Trophoblast cell (in vitro differentiated cells and primary cell): ENCODE results near the gene FANCD2OS. TPM values are rescaled to one million over a fixed set of nuclear protein-coding genes. Genes with fewer than 3 reads are reported as not detected.

ENCODE experiments used
- DNase-seq, 2 donors: peaks; one replicate each; pipeline ENCODE4 v3.0.0-alpha.2; 2016
- H2AFZ ChIP-seq: 2 replicates; pipeline ENCODE4 v1.6.1; 2013; ENCODE audit warnings: low read length, moderate library complexity, mild to moderate bottlenecking; ENCODE audit not compliant: insufficient read depth, poor library complexity
- H2AK5ac ChIP-seq: 2 replicates; pipeline ENCODE4 v1.6.1; 2013; ENCODE audit warnings: mild to moderate bottlenecking, low read length
- H2BK120ac ChIP-seq: 2 replicates; pipeline ENCODE4 v1.6.1; 2013; ENCODE audit warnings: low read length, mild to moderate bottlenecking, moderate library complexity; ENCODE audit not compliant: insufficient read depth, poor library complexity
- H2BK12ac ChIP-seq: 2 replicates; pipeline ENCODE4 v1.6.1; 2013; ENCODE audit warnings: mild to moderate bottlenecking, low read length, moderate library complexity
- H2BK5ac ChIP-seq: 2 replicates; pipeline ENCODE4 v1.6.1; 2013; ENCODE audit warnings: low read length, low read depth, moderate library complexity, mild to moderate bottlenecking; ENCODE audit not compliant: poor library complexity
- H3K14ac ChIP-seq: 2 replicates; pipeline ENCODE4 v1.6.1; 2013; ENCODE audit warnings: mild to moderate bottlenecking, low read length
- H3K18ac ChIP-seq: 2 replicates; pipeline ENCODE4 v1.6.1; 2013; ENCODE audit warnings: mild to moderate bottlenecking, low read length
- H3K23ac ChIP-seq: 2 replicates; pipeline ENCODE4 v1.6.1; 2013; ENCODE audit warnings: low read length
- H3K27ac ChIP-seq: 2 replicates; pipeline ENCODE4 v1.5.1; 2013; ENCODE audit warnings: low read depth, mild to moderate bottlenecking, inconsistent platforms, low read length, moderate library complexity
- H3K27me3 ChIP-seq: 2 replicates; pipeline ENCODE4 v1.6.1; 2013; ENCODE audit warnings: inconsistent platforms, mild to moderate bottlenecking, low read length, moderate library complexity; ENCODE audit not compliant: insufficient read depth
- H3K36me3 ChIP-seq, 2 experiments: 1 replicate in 1 of 2; 2 replicates in 1 of 2; pipeline ENCODE4 v1.6.1; 2013; ENCODE audit warnings: low read length in 2 of 2, mild to moderate bottlenecking in 2 of 2, moderate library complexity in 1 of 2; ENCODE audit not compliant: insufficient read depth in 2 of 2, control insufficient read depth in 1 of 2
- H3K4ac ChIP-seq: 2 replicates; pipeline ENCODE4 v1.6.1; 2013; ENCODE audit warnings: low read depth, mild to moderate bottlenecking, low read length, moderate library complexity
- H3K4me1 ChIP-seq, 2 experiments: 1 replicate in 1 of 2; 2 replicates in 1 of 2; pipeline ENCODE4 v1.6.1; 2013; ENCODE audit warnings: low read length in 2 of 2, mild to moderate bottlenecking in 2 of 2, moderate library complexity in 1 of 2; ENCODE audit not compliant: insufficient read depth in 2 of 2, control insufficient read depth in 1 of 2
- H3K4me2 ChIP-seq: 2 replicates; pipeline ENCODE4 v1.6.1; 2013; ENCODE audit warnings: inconsistent platforms, mild to moderate bottlenecking, low read length, moderate library complexity
- H3K4me3 ChIP-seq: 2 replicates; pipeline ENCODE4 v1.5.1; 2013; ENCODE audit warnings: mild to moderate bottlenecking, low read depth, low read length, inconsistent platforms
- H3K79me1 ChIP-seq: one replicate; pipeline ENCODE4 v1.6.1; 2013; ENCODE audit warnings: low read length
- H3K79me2 ChIP-seq: 2 replicates; pipeline ENCODE4 v1.6.1; 2013; ENCODE audit warnings: low read length, mild to moderate bottlenecking; ENCODE audit not compliant: control insufficient read depth, insufficient read depth, poor library complexity
- H3K9ac ChIP-seq: 2 replicates; pipeline ENCODE4 v1.6.1; 2013; ENCODE audit warnings: mild to moderate bottlenecking, low read length
- H3K9me3 ChIP-seq: 2 replicates; pipeline ENCODE4 v1.6.1; 2013; ENCODE audit warnings: low read depth, mild to moderate bottlenecking, control low read depth, inconsistent platforms, low read length; ENCODE audit not compliant: insufficient read depth
- H4K12ac ChIP-seq: 2 replicates; pipeline ENCODE4 v1.6.1; 2013; ENCODE audit warnings: low read depth, mild to moderate bottlenecking, low read length, moderate library complexity
- H4K8ac ChIP-seq: 2 replicates; pipeline ENCODE4 v1.6.1; 2013; ENCODE audit warnings: low read depth, mild to moderate bottlenecking, low read length, moderate library complexity
- H4K91ac ChIP-seq: one replicate; pipeline ENCODE4 v1.6.1; 2013; ENCODE audit warnings: low read depth, mild to moderate bottlenecking, low read length, moderate library complexity
- WGBS: extraction: QIAGEN DNeasy Blood & Tissue Kit; methylation state at CpG from one replicate; pipeline ENCODE4 v1.1.7; 2013; ENCODE audit warnings: missing lambda C conversion rate; ENCODE audit not compliant: insufficient read length, insufficient coverage; ENCODE audit errors: extremely low coverage; 5-methylcytosine and 5-hydroxymethylcytosine counted together
- polyA plus RNA-seq: library from polyadenylated mRNA; stranded (reverse); fragments of 200-250 nt; gene quantifications from 2 replicates; pipeline ENCODE4 v1.2.3, GENCODE V29; 2013

The FANCD2OS gene
- 1.2 and 1.4 TPM in 2 replicates for polyA plus RNA-seq

- no peaks in the 10 kb centered on the region for H3K9me3 ChIP-seq
- H3K4ac ChIP-seq, result no peak within 1 kb of the TSS
- no peak within 1 kb of the TSS for H4K12ac ChIP-seq
- no peaks in the 10 kb centered on the region for H3K79me2 ChIP-seq
- no peak within 1 kb of the TSS for H2AK5ac ChIP-seq
- H2AFZ ChIP-seq, result no peak within 1 kb of the TSS
- H3K4me3 ChIP-seq, result no peak within 1 kb of the TSS
- H3K79me1 ChIP-seq, result no peaks in the 10 kb centered on the region
- no peaks in the 10 kb centered on the region for H3K36me3 ChIP-seq
- no peak within 1 kb of the TSS for H2BK12ac ChIP-seq
- H2BK120ac ChIP-seq, result no peak within 1 kb of the TSS
- no peak within 1 kb of the TSS for H3K27ac ChIP-seq
- no CpG with 5 or more reads among the region's 28 CpGs for WGBS
- no peak within 1 kb of the TSS for H3K14ac ChIP-seq
- no peak within 1 kb of the TSS for H2BK5ac ChIP-seq
- H4K91ac ChIP-seq, result no peak within 1 kb of the TSS
- H3K27me3 ChIP-seq, result no peaks in the 10 kb centered on the region
- no peak within 1 kb of the TSS for H4K8ac ChIP-seq
- no peak within 1 kb of the TSS for H3K4me2 ChIP-seq
- H3K23ac ChIP-seq, result peak within 1 kb of the TSS; percentile 37
- no peak within 1 kb of the TSS for H3K18ac ChIP-seq
- H3K4me1 ChIP-seq, result no peaks in the 10 kb centered on the region
- H3K9ac ChIP-seq, result no peak within 1 kb of the TSS
- DNase-seq, result no peak
Measured at GRCh38 chr3:10108091-10108490, at the start of gene FANCD2OS. Gene FANCD2OS, minus strand, starts transcription at chr3:10108255. Its CDS starts 3,481 bp downstream, at chr3:10104774.

- H2BK120ac ChIP-seq, result no peak overlapping the region
- no peaks in the 10 kb centered on the region for H3K27me3 ChIP-seq
- peaks cover 2% of the 10 kb centered on the region in 2 experiments for H3K4me1 ChIP-seq
- no peak overlapping the region for H3K18ac ChIP-seq
- H3K79me1 ChIP-seq, result no peaks in the 10 kb centered on the region
- no peak overlapping the region for H2BK12ac ChIP-seq
- no peak overlapping the region for H3K14ac ChIP-seq
- no peak overlapping the region for H2BK5ac ChIP-seq
- H3K9ac ChIP-seq, result no peak overlapping the region
- H3K27ac ChIP-seq, result no peak overlapping the region
- H3K4me2 ChIP-seq, result no peak overlapping the region
- H3K4me3 ChIP-seq, result no peak overlapping the region
- no peak overlapping the region for H4K91ac ChIP-seq
- H3K79me2 ChIP-seq, result no peaks in the 10 kb centered on the region
- H4K12ac ChIP-seq, result no peak overlapping the region
- DNase-seq, result no peak
- H3K23ac ChIP-seq, result no peak overlapping the region
- H4K8ac ChIP-seq, result no peak overlapping the region
- H2AFZ ChIP-seq, result no peak overlapping the region
- no peak overlapping the region for H2AK5ac ChIP-seq
- no peaks in the 10 kb centered on the region for H3K9me3 ChIP-seq
- peaks cover 3 to 14% of the 10 kb centered on the region in 2 experiments for H3K36me3 ChIP-seq
- no peak overlapping the region for H3K4ac ChIP-seq
- WGBS, result no CpG with 5 or more reads among the region's 4 CpGs
Measured at GRCh38 chr3:10157031-10157430, 49.0 kb upstream of the FANCD2OS start.

GRCh38 chr3:10155658-10156057 is 47.6 kb upstream of the FANCD2OS start:
- no peak overlapping the region for H3K9ac ChIP-seq
- DNase-seq, result no peak
- WGBS, result no CpG with 5 or more reads among the region's 4 CpGs

GRCh38 chr3:10155123-10155472 is 47.0 kb upstream of the FANCD2OS start:
- H3K18ac ChIP-seq, result no peak overlapping the region
- no peak overlapping the region for H3K23ac ChIP-seq
- peaks cover 2% of the 10 kb centered on the region in 2 experiments for H3K4me1 ChIP-seq
- no peak overlapping the region for H3K4me2 ChIP-seq
- peak; percentile 57 to 73 for DNase-seq
- H3K36me3 ChIP-seq, result peaks cover 13 to 24% of the 10 kb centered on the region in 2 experiments
- H3K4me3 ChIP-seq, result no peak overlapping the region
- H3K9me3 ChIP-seq, result no peaks in the 10 kb centered on the region
- H3K79me1 ChIP-seq, result no peaks in the 10 kb centered on the region
- H3K4ac ChIP-seq, result no peak overlapping the region
- no peak overlapping the region for H3K9ac ChIP-seq
- no peaks in the 10 kb centered on the region for H3K79me2 ChIP-seq
- no peak overlapping the region for H2AK5ac ChIP-seq
- H2BK5ac ChIP-seq, result no peak overlapping the region
- no peak overlapping the region for H2BK120ac ChIP-seq
- WGBS, result no CpG with 5 or more reads among the region's 4 CpGs
- no peak overlapping the region for H4K91ac ChIP-seq
- no peak overlapping the region for H2BK12ac ChIP-seq
- H3K27me3 ChIP-seq, result no peaks in the 10 kb centered on the region
- no peak overlapping the region for H3K14ac ChIP-seq
- no peak overlapping the region for H2AFZ ChIP-seq
- H4K12ac ChIP-seq, result no peak overlapping the region
- H3K27ac ChIP-seq, result no peak overlapping the region
- no peak overlapping the region for H4K8ac ChIP-seq

More at GRCh38 chr3:10155658-10156057, 47.6 kb upstream of the FANCD2OS start:
- H3K4me1 ChIP-seq, result peaks cover 2% of the 10 kb centered on the region in 2 experiments
- H3K79me2 ChIP-seq, result no peaks in the 10 kb centered on the region
- no peak overlapping the region for H3K18ac ChIP-seq
- peaks cover 10 to 22% of the 10 kb centered on the region in 2 experiments for H3K36me3 ChIP-seq
- no peaks in the 10 kb centered on the region for H3K27me3 ChIP-seq
- H3K4ac ChIP-seq, result no peak overlapping the region
- no peak overlapping the region for H3K4me3 ChIP-seq
- no peak overlapping the region for H2BK12ac ChIP-seq
- no peak overlapping the region for H3K14ac ChIP-seq
- H3K79me1 ChIP-seq, result no peaks in the 10 kb centered on the region
- no peak overlapping the region for H4K12ac ChIP-seq
- no peak overlapping the region for H2BK120ac ChIP-seq
- no peak overlapping the region for H3K23ac ChIP-seq
- H3K4me2 ChIP-seq, result no peak overlapping the region
- H2BK5ac ChIP-seq, result no peak overlapping the region
- no peaks in the 10 kb centered on the region for H3K9me3 ChIP-seq
- H4K91ac ChIP-seq, result no peak overlapping the region
- no peak overlapping the region for H2AK5ac ChIP-seq
- H2AFZ ChIP-seq, result no peak overlapping the region
- no peak overlapping the region for H3K27ac ChIP-seq
- H4K8ac ChIP-seq, result no peak overlapping the region
